IMR-90 (cell line): Measurements from ENCODE around the gene ADAM17. TPM values are rescaled to one million over a fixed set of nuclear protein-coding genes. Genes with fewer than 3 reads are reported as not detected.

Experiments used
- ATAC-seq: fragments of 200-7000 bp; cut with Tn5 transposase; 2 replicates; pipeline ENCODE4 v1.9.1; 2020; ENCODE audit warnings: low read depth, mild to moderate bottlenecking, moderate library complexity
- BruUV-seq: library from RNA; stranded (reverse); fragments of 400-500 nt; replicated peaks from 2 replicates; lab custom pipeline; 2021; lab: Mats Ljungman, UMichigan
- CTCF ChIA-PET: fragments of 300-600 bp; formaldehyde crosslinking; extraction: SDS; loops from one replicate; lab custom pipeline; 2021; ENCODE audit warnings: antibody characterized with exemption; lab: Yijun Ruan, JAX
- POLR2A ChIA-PET: fragments of 300-600 bp; sonication (Branson Sonifier 250); formaldehyde crosslinking; loops from one replicate; lab custom pipeline; 2022; ENCODE audit warnings: antibody characterized with exemption; ENCODE audit not compliant: unreplicated experiment; lab: Charles Lee
- DNase-seq: peaks from one replicate; pipeline ENCODE4 v3.0.0; 2013
- H2AFZ ChIP-seq: replicated peaks from 2 replicates; pipeline ENCODE3; 2013; ENCODE audit warnings: low read length, mild to moderate bottlenecking; ENCODE audit not compliant: poor library complexity
- H2AK5ac ChIP-seq: 2 replicates; pipeline ENCODE4 v1.6.1; 2013; ENCODE audit warnings: low read depth, low read length, inconsistent platforms
- H2AK9ac ChIP-seq: replicated peaks from 2 replicates; pipeline ENCODE3; 2013; ENCODE audit warnings: mild to moderate bottlenecking, low read depth, low read length, moderate library complexity; ENCODE audit not compliant: poor library complexity
- H2BK120ac ChIP-seq: 2 replicates; pipeline ENCODE4 v1.6.1; 2013; ENCODE audit warnings: low read depth, low read length, inconsistent platforms
- H2BK15ac ChIP-seq: 3 replicates; pipeline ENCODE4 v1.6.1; 2013; ENCODE audit warnings: low read depth, low read length, inconsistent platforms
- H2BK20ac ChIP-seq: 2 replicates; pipeline ENCODE4 v1.6.1; 2013; ENCODE audit warnings: low read depth, mild to moderate bottlenecking, inconsistent platforms, low read length, moderate library complexity
- H2BK5ac ChIP-seq: 2 replicates; pipeline ENCODE4 v1.6.1; 2013; ENCODE audit warnings: mild to moderate bottlenecking, low read depth, low read length, inconsistent platforms; ENCODE audit not compliant: poor library complexity, severe bottlenecking
- H3K14ac ChIP-seq: replicated peaks from 2 replicates; pipeline ENCODE4 v1.6.1; 2013; ENCODE audit warnings: low read depth, low read length, inconsistent platforms
- H3K18ac ChIP-seq: 2 replicates; pipeline ENCODE4 v1.6.1; 2013; ENCODE audit warnings: low read depth, low read length, control low read depth
- H3K23ac ChIP-seq: 2 replicates; pipeline ENCODE4 v1.6.1; 2013; ENCODE audit warnings: low read depth, low read length, inconsistent platforms
- H3K27ac ChIP-seq: 2 replicates; pipeline ENCODE4 v1.5.1; 2013; ENCODE audit warnings: mild to moderate bottlenecking, control low read depth, low read length; ENCODE audit not compliant: insufficient read depth
- H3K27me3 ChIP-seq: 2 replicates; pipeline ENCODE4 v1.6.1; 2013; ENCODE audit warnings: low read length; ENCODE audit not compliant: control insufficient read depth, insufficient read depth
- H3K36me3 ChIP-seq: 2 replicates; pipeline ENCODE4 v1.6.1; 2013; ENCODE audit warnings: low read length, mixed read lengths; ENCODE audit not compliant: control insufficient read depth, insufficient read depth
- H3K4ac ChIP-seq: 2 replicates; pipeline ENCODE4 v1.6.1; 2013; ENCODE audit warnings: low read depth, low read length, inconsistent platforms
- H3K4me1 ChIP-seq: 2 replicates; pipeline ENCODE4 v1.6.1; 2013; ENCODE audit warnings: low read length, mixed read lengths; ENCODE audit not compliant: control insufficient read depth, insufficient read depth
- H3K4me2 ChIP-seq: 2 replicates; pipeline ENCODE4 v1.6.1; 2013; ENCODE audit warnings: low read depth, mild to moderate bottlenecking, control low read depth, low read length, moderate library complexity
- H3K4me3 ChIP-seq: 2 replicates; pipeline ENCODE4 v1.5.1; 2013; ENCODE audit warnings: low read depth, mild to moderate bottlenecking, control low read depth, low read length, moderate library complexity; ENCODE audit not compliant: insufficient read depth
- H3K56ac ChIP-seq: 2 replicates; pipeline ENCODE4 v1.6.1; 2013; ENCODE audit warnings: low read length, inconsistent platforms; ENCODE audit not compliant: insufficient read depth; ENCODE audit errors: extremely low read depth
- H3K79me1 ChIP-seq, 2 experiments: 2 replicates each; pipeline ENCODE4 v1.6.1; 2013; ENCODE audit warnings: low read length in 2 of 2, inconsistent platforms in 1 of 2, low read depth in 1 of 2
- H3K9ac ChIP-seq: 2 replicates; pipeline ENCODE4 v1.6.1; 2013; ENCODE audit warnings: low read depth, low read length, control low read depth
- H3K9me1 ChIP-seq: 2 replicates; pipeline ENCODE4 v1.6.1; 2013; ENCODE audit warnings: low read length, inconsistent platforms; ENCODE audit not compliant: insufficient read depth
- H3K9me3 ChIP-seq: 2 replicates; pipeline ENCODE4 v1.6.1; 2013; ENCODE audit warnings: low read length; ENCODE audit not compliant: control insufficient read depth, insufficient read depth
- H4K20me1 ChIP-seq: 2 replicates; pipeline ENCODE4 v1.6.1; 2013; ENCODE audit warnings: low read length, inconsistent platforms; ENCODE audit not compliant: insufficient read depth
- H4K5ac ChIP-seq: 2 replicates; pipeline ENCODE4 v1.6.1; 2013; ENCODE audit warnings: mild to moderate bottlenecking, low read depth, low read length, control low read depth
- H4K8ac ChIP-seq, 2 experiments: 2 replicates each; pipeline ENCODE4 v1.6.1; 2013; ENCODE audit warnings: low read depth in 2 of 2, low read length in 2 of 2, control low read depth in 1 of 2, inconsistent platforms in 1 of 2
- H4K91ac ChIP-seq: 2 replicates; pipeline ENCODE4 v1.6.1; 2013; ENCODE audit warnings: low read depth, low read length, inconsistent platforms; ENCODE audit not compliant: insufficient read depth
- MAZ ChIP-seq: IDR thresholded peaks from 2 replicates; pipeline ENCODE4 v1.6.1; 2012; ENCODE audit warnings: low read depth, mild to moderate bottlenecking, low read length, improper control_type of control experiment, moderate library complexity, borderline replicate concordance
- WGBS, 2 experiments: methylation state at CpG; one replicate each; pipeline versions ENCODE4 v1.1.5 to v1.1.7; 2013; ENCODE audit warnings: missing lambda C conversion rate in 2 of 2; ENCODE audit not compliant: insufficient read length in 1 of 2; ENCODE audit errors: extremely low coverage in 2 of 2; 5-methylcytosine and 5-hydroxymethylcytosine counted together
- dilution Hi-C: fragments of 300-500 bp; cut with HindIII; formaldehyde crosslinking; loops from one replicate; pipeline ENCODE4 v1.14.3; 2018; ENCODE audit warnings: low sequenced_read_pairs; ENCODE audit not compliant: unreplicated experiment
- in situ Hi-C: fragments of 300-500 bp; cut with MboI; formaldehyde crosslinking; loops from 3 replicates; pipeline ENCODE4 v1.14.3; 2019; ENCODE audit warnings: low sequenced_read_pairs, inconsistent platforms, mixed read lengths
- intact Hi-C: fragments of 100-400 bp; cut with micrococcal nuclease; formaldehyde crosslinking; loops from 2 replicates; pipeline ENCODE4 v1.10.0; 2022
- polyA plus RNA-seq, 3 experiments: library from polyadenylated mRNA; depleted of rRNA; stranded (reverse); fragments of >200 nt; gene quantifications; 2 replicates each; pipeline ENCODE4 v1.2.3, GENCODE V29; 2012; ENCODE audit warnings: low replicate concordance in 1 of 3
- total RNA-seq: library from RNA; depleted of rRNA; stranded (reverse); fragments of >200 nt; gene quantifications from 2 replicates; pipeline ENCODE4 v1.2.3, GENCODE V29; 2012

ADAM17 gene
- total and polyA plus RNA-seq, 2 of the 4 experiments (the other 2 are of a cell fraction), result 9.6 to 34.4 TPM

GRCh38 chr2:9443526-9443925, 112.1 kb downstream of the ADAM17 start:
- Histone ChIP-seq H3K9me1 (peaks cover 7% of the 10 kb centered on the region; the same call in 1 of the 2 replicates), H4K20me1 (peaks cover 13% of the 10 kb centered on the region; the same call in 1 of the 2 replicates), H3K27me3 (no peaks in the 10 kb centered on the region), H2BK5ac (no peak overlapping the region), H3K36me3 (peaks cover 13% of the 10 kb centered on the region), H3K4me3 (no peak overlapping the region), H3K56ac (no peak overlapping the region), H4K91ac (no peak overlapping the region), H3K23ac (no peak overlapping the region), H2AK5ac (no peak overlapping the region), H3K79me1 (peaks cover 2 to 6% of the 10 kb centered on the region in 2 experiments; a peak in 3 of 4 replicates), H2AFZ (no peak overlapping the region), H4K8ac (no peak overlapping the region), H3K9ac (no peak overlapping the region), H2BK20ac (no peak overlapping the region), H3K4ac (no peak overlapping the region), H3K9me3 (no peaks in the 10 kb centered on the region), H2BK120ac (no peak overlapping the region), H3K27ac (no peak overlapping the region), H3K4me1 (peaks cover 11% of the 10 kb centered on the region), H2BK15ac (no peak overlapping the region), H3K18ac (no peak overlapping the region), H3K14ac (no peak overlapping the region), H4K5ac (no peak overlapping the region), H3K4me2 (no peak overlapping the region), H2AK9ac (no peak overlapping the region)
- in situ Hi-C loops, result no loop called here
- POLR2A ChIA-PET, result no interaction called here
- intact Hi-C loops, result no loop called here
- no peak for TF ChIP-seq MAZ
- CTCF ChIA-PET, result no interaction called here
- DNase-seq, result no peak
- no peak for ATAC-seq
- dilution Hi-C loops, result no loop called here
- BruUV-seq, result no TSS peak
- 100% methylated on average over 2 of the region's 5 CpGs; no CpG with 5 or more reads in 1 of the 2 experiments for WGBS, 2 experiments
